Transverse colon (tissue), 4 donors: Measurements from ENCODE around the gene SLC39A8.

Experiments used
- POLR2A ChIP-seq: fragments of 450-650 bp; IDR thresholded peaks from one replicate; pipeline ENCODE4 v1.6.1; 2016; ENCODE audit warnings: antibody characterized with exemption, mild to moderate bottlenecking, moderate library complexity
- POLR2AphosphoS5 ChIP-seq, 3 donors: sonication (generic); formaldehyde crosslinking; IDR thresholded peaks; one replicate each; pipeline ENCODE4 v1.6.1; 2016; ENCODE audit warnings: antibody characterized with exemption in 3 of 3
- TF ChIP-seq, protein P1 (sequence below), 5 experiments: fragments of 200-600 bp in 3 of 5; fragments of 450-650 bp in 2 of 5; sonication (generic) in 3 of 5; IDR thresholded peaks; 1 replicate in 2 of 5; 2 replicates in 3 of 5; pipeline ENCODE4 v1.5.1; 2016 to 2017; ENCODE audit warnings: antibody characterized with exemption in 5 of 5, inconsistent platforms in 3 of 5, mild to moderate bottlenecking in 2 of 5, moderate library complexity in 1 of 5

- TF ChIP-seq POLR2AphosphoS5 (IDR thresholded peaks at IDR 0.05) (no peak), POLR2A (no peak)
- TF ChIP-seq, protein P1, sequence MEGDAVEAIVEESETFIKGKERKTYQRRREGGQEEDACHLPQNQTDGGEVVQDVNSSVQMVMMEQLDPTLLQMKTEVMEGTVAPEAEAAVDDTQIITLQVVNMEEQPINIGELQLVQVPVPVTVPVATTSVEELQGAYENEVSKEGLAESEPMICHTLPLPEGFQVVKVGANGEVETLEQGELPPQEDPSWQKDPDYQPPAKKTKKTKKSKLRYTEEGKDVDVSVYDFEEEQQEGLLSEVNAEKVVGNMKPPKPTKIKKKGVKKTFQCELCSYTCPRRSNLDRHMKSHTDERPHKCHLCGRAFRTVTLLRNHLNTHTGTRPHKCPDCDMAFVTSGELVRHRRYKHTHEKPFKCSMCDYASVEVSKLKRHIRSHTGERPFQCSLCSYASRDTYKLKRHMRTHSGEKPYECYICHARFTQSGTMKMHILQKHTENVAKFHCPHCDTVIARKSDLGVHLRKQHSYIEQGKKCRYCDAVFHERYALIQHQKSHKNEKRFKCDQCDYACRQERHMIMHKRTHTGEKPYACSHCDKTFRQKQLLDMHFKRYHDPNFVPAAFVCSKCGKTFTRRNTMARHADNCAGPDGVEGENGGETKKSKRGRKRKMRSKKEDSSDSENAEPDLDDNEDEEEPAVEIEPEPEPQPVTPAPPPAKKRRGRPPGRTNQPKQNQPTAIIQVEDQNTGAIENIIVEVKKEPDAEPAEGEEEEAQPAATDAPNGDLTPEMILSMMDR (IDR thresholded peaks at IDR 0.05) = no peak
These were observed 33.9 kb downstream of the SLC39A8 start for GRCh38 chr4:102311407-102311806.
